HG02642 (cell line): ENCODE measurements around the gene TMEM95.
"Not testable (repeated sequence)": the region's sequence is repeated elsewhere in the genome, so short reads cannot be mapped to it uniquely, and the experiment has no call there.

Experiments used
- ATAC-seq: cut with Tn5 transposase; IDR thresholded peaks from one replicate; pipeline ENCODE4 v1.9.1; 2021; ENCODE audit warnings: mild to moderate bottlenecking; ENCODE audit not compliant: unreplicated experiment, poor library complexity

The TMEM95 gene

GRCh38 chr17:7368599-7368994 lies 13.6 kb downstream of the TMEM95 start:
- ATAC-seq, result not testable (repeated sequence)

DNA sequence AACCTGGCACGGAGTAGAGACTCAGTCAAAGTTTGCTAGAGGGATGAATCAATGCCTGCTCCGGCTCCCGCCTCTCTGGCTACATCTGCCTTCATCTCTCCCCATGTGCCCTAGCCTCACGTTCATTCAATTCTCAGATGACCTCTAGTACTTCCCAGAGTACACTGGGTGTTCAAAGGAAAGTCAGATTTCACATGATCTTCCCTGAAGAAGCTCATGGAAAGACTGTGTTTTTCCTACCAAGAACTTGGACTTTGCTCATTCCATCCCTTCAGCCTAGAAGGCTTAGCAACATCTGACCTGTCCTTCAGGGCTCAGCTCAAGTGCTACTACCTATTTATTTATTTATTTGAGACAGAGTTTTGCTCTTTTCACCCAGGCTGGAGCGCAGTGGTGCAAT lies 14.9 kb downstream of the TMEM95 start:
- no peak for ATAC-seq

DNA sequence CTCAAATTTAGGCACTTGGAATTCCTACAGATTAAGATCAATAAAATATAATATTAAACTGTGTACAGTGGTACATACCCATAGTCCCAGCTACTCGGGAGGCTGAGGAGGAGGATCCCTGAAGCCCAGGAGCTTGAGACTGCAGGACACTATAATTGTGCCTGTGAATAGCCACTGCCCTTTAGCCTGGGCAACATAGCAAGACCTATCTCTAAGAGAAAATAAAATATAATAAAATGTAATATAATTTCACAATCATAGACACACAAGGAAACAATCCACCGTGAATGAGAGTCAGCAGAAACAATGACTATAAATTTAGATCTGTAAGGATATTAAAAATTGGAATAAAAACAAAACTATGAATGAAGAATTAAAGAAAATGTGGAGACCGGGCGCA lies 15.9 kb downstream of the TMEM95 start:
- no peak for ATAC-seq

GRCh38 chr17:7374353-7374752 lies 19.4 kb downstream of the TMEM95 start:
- no peak for ATAC-seq

DNA sequence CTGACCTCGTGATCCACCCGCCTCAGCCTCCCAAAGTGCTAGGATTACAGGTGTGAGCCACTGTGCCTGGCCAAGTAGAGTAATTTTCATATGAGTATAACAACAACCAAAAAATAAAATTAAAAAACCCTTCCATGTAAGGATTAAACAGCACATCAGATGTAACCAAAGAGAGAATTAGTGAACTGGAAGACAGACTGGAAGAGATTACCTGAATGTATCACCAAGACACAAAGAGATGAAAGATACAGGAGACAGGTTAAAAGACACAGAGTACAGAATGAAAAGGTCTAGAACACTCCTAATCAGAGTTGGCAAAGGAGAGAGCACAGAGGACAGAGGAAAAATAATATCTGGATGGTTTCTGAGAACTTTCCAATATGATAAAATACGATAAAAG lies 24.2 kb downstream of the TMEM95 start:
- no peak for ATAC-seq

- ATAC-seq, result no peak
Measured at GRCh38 chr17:7380321-7380720, 25.4 kb downstream of the TMEM95 start.

DNA sequence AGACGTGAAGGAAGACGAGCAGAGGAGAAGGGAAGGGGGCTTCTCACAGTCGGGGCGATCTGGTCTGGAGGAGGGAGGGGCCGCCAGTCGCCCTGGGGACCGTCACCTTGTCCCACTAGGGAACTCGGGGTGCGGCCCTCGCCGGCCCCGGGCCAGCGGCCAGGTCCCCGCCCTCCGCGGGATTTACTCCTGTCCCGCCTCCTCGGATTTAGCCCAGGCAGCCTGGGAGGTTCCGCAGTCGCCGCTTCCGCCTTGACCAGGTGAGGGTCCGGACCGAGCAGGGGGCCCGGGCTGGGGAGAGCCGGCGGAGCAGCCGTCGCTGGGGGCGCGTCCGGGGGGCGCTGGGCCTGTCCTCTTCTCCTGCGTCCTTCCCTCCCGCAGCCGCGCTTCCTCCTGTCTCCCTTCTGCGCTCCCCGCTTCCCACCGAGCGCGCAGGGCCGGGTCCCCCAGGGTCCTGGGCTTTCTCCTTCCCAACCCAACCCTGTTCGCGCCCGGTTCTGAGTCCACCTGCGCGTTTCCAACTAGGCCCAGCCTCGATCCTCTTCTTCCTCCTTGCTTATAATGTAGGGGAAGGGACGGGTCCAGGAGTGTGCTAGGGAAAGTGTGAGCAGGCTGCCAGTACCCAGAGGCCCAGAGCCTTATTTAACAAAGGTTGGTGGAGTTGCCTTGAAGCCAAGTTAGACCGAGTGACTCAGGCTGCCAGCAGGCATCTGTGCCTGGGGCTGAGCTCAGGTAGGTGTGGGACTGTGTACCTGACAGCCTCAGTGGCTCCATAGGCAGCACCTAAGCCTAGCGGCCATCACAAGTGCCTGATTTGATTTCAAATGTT lies 26.1 kb downstream of the TMEM95 start, which contains the start of gene TNK1:
Gene TNK1, plus strand, starts transcription at position 235 of the 829 bp plus-strand sequence. CDS start 1,838 bp downstream, outside the sequence.
- no peak for ATAC-seq

DNA sequence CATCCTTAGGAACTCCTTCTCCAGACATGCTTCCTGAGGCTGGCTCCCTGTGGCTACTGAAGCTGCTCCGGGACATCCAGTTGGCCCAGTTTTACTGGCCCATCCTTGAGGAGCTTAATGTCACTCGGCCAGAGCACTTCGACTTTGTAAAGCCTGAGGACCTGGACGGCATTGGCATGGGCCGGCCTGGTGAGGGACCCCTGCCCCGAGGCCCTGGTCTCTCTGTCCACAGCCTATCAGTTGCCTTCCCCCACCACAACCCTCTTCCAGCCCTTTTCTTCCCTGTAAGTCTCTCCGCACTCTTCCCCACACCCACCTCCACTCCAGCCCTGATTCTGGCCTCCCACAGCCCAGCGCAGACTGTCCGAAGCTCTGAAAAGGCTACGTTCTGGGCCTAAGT lies 27.9 kb downstream of the TMEM95 start:
- ATAC-seq, result no peak

DNA sequence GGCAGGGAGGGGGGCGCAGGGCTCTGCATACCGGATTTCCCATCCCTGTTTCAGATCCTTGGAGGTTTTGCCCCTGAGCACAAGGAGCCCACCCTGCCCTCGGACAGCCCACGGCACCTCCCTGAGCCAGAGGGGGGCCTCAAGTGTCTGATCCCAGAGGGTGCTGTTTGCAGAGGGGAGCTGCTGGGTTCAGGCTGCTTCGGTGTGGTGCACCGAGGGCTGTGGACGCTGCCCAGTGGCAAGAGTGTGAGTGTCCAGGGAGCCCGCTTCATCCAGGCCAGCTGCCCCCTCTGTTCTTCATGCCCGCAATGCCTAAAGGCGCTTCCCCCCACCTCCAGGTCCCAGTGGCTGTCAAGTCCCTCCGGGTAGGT lies 28.4 kb downstream of the TMEM95 start:
- no peak for ATAC-seq

GRCh38 chr17:7383742-7384488 lies 29.0 kb downstream of the TMEM95 start:
- ATAC-seq, result peak; percentile 67

DNA sequence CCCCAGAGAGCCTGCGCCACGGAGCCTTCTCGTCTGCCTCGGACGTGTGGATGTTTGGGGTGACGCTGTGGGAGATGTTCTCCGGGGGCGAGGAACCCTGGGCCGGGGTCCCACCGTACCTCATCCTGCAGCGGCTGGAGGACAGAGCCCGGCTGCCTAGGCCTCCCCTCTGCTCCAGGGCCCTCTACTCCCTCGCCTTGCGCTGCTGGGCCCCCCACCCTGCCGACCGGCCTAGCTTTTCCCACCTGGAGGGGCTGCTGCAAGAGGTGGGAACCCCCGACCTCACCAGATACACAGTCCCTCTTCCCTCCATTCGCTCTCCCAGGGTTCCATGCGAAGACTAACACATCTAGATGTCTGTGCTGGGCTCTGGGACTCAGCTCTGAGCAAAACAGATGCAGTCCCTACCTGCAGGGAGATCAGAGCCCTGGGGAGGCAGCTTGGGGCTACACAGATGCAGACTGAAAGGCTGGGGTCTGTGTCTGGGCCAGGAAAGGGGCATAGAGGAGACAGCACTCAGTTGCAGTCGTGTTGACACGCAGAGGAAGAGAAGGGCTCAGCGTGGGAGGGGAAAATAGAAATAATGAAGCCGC lies 29.6 kb downstream of the TMEM95 start:
- no peak for ATAC-seq

- no peak for ATAC-seq
Measured at GRCh38 chr17:7388856-7389255, 33.9 kb downstream of the TMEM95 start.

GRCh38 chr17:7389924-7390910 lies 35.3 kb downstream of the TMEM95 start:
- no peak for ATAC-seq

DNA sequence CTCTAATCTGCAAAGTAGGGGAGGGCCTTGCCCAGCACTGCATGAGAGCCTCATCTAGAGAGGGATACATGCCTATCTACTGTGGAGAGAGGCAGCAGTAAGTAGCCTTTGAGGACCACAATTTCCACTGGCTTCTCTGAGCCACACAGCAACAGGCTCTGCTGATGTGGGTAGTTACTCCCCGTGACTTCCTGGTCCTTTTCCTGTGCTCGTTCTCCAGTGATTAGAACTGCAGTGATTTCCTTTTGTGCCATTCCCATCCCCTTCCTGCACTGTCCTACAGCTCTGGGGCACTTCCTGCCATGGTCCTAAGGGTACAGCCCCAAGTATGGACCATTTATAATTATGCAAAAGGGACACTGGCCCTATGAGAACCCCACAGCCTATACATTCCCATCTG lies 36.4 kb downstream of the TMEM95 start:
- no peak for ATAC-seq

DNA sequence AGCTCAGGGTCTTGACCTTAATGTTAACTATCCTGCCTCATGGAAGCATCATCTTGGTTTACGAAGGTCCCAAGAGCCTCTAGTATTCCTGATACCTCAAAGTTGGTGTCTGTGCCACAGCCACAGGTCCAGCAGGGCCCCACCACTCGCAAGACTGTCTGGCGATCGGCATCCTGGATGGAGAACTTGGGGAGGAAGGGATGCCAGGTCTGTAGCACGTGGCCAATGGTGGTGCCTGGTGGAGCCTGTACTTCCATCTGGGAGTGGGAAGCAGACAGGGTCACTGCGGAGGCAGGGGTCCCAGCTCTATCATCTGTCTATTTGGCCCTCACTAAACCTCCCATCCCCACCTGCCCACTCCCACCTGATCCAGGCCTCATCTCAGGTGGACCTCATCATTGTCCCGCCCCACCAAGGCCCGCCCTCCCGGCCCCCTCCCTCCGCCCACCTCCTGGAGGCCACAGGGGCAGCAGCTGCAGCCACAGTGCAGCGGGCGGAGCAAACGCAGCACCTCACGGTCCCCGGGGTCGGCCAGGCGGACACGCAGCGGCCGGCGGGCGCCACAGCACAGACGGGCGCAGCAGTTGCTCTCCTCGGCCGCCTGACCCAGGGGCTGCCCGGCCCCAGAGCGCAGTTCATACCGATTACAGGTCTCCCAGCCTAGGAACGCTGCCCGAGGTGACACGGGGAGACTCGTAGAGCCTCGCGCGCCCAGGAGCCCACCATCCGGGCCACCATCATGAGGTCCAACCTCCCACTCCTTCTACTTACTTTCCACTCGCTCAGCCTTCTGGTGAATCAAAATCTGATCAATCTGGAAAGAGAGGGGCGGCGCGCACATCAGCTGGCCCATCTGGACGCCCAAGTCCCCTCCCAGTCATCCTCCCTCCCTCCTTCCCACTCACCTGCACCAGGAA lies 38.0 kb downstream of the TMEM95 start:
- ATAC-seq, result no peak

DNA sequence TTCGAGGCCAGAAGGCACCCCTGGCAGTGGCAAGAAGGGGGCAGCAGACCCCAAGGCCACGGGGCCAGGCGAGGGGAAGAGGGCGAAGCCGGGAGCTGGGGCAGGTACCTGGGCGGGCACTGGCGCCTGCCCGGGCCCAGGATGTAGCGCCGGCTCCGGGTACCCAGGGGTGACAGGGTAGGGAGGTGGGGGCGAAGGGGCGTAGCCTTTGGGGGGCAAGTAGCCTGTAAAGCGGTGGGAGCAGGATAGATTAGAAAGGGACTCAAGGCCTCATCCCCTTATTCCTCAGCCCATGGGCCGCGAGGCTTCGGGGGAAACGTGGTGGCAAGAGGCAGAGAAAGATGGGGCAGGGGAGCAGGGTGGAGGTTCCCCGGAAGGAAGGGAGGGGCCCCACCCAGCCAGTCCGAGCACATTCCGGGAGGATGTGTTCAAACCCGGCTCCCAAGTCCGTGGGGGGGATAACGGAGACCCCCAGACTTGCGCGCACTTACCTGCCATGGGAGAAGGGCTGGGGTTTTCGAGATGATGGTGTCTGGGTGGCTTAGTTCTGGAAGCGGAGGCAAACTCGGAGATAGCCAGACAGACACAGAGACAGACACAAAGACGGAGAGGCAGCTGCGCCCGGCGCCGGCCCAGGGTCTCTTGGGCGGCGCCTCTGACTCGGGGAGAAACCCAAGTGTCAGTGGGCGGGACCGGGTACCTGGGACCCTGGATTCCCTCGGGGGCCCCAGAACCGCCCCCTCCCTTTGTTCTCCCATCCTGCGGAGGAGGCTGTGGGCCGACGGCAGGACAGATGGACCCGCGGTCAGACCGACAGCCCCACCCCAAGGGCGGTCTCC lies 38.9 kb downstream of the TMEM95 start:
- peak; percentile 54 for ATAC-seq

GRCh38 chr17:7394452-7395191 lies 39.7 kb downstream of the TMEM95 start, which contains the start of gene PLSCR3:
PLSCR3 (minus strand) TSS chr17:7394525; CDS start chr17:7394110, 415 bp downstream.
- ATAC-seq, result peak; percentile 84
